Keratinocyte (primary cell): ENCODE data around the gene APOA4.

Source experiments
- CTCF ChIP-seq, 3 experiments: IDR thresholded peaks in 1 of 3; conservative IDR thresholded peaks in 1 of 3; optimal IDR thresholded peaks in 1 of 3; 2 replicates in 2 of 3; 3 replicates in 1 of 3; pipeline versions ENCODE3 to v1.5.1; 2011; ENCODE audit warnings: low read length in 3 of 3, mild to moderate bottlenecking in 3 of 3, moderate library complexity in 2 of 3, control low read depth in 1 of 3, inconsistent platforms in 1 of 3; ENCODE audit not compliant: insufficient read depth in 2 of 3; ENCODE audit errors: extremely low read depth in 1 of 3
- EZH2 ChIP-seq: IDR thresholded peaks from one replicate; pipeline ENCODE4 v1.6.1; 2012; ENCODE audit warnings: inconsistent platforms, mild to moderate bottlenecking, low read length, moderate library complexity

GRCh38 chr11:116822575-116822974 lies 529 bp downstream of the APOA4 start:
- no peak for TF ChIP-seq CTCF (optimal IDR thresholded peaks at IDR 0.05 in 1 of 3, IDR thresholded peaks at IDR 0.05 in 1 of 3, conservative IDR thresholded peaks at IDR 0.05 in 1 of 3; ENCODE audit: extremely low read depth in 1 of 3, insufficient read depth in 2 of 3, low read length in 3 of 3)
- TF ChIP-seq EZH2: no peak
